Transverse colon (tissue), 4 donors: ENCODE data around the gene NUP85. TPM values are rescaled to one million over a fixed set of nuclear protein-coding genes. Genes with fewer than 3 reads are reported as not detected.
A peak's percentile ranks its signal among the peaks of the same experiment; 100 is the strongest.

Experiments
- DNase-seq: peaks from one replicate; pipeline ENCODE4 v3.0.0-alpha.2; 2019
- H3K27ac ChIP-seq, 4 donors: fragments of 200-600 bp; sonication (generic); 2 replicates each; pipeline ENCODE4 v1.5.1; 2016 to 2018; ENCODE audit warnings: inconsistent platforms in 4 of 4
- H3K27me3 ChIP-seq: fragments of 200-600 bp; sonication (generic); 2 replicates; pipeline ENCODE4 v1.5.1; 2017; ENCODE audit warnings: inconsistent platforms
- H3K36me3 ChIP-seq, 4 donors: fragments of 200-600 bp; sonication (generic); 2 replicates each; pipeline ENCODE4 v1.5.1; 2017 to 2019; ENCODE audit warnings: inconsistent platforms in 4 of 4
- H3K4me1 ChIP-seq, 4 donors: fragments of 200-600 bp; sonication (generic); 2 replicates each; pipeline ENCODE4 v1.5.1; 2017 to 2020; ENCODE audit warnings: inconsistent platforms in 4 of 4
- H3K4me3 ChIP-seq, 4 donors: fragments of 200-600 bp; sonication (generic); 1 replicate in 1 of 4; 2 replicates in 3 of 4; pipeline versions ENCODE4 v1.5.1 to v1.6.1; 2017 to 2019; ENCODE audit warnings: inconsistent platforms in 4 of 4
- H3K9me3 ChIP-seq, 2 donors: fragments of 200-600 bp; sonication (generic); 2 replicates each; pipeline ENCODE4 v1.5.1; 2017 to 2019; ENCODE audit warnings: inconsistent platforms in 2 of 2
- CTCF ChIP-seq, 5 experiments: fragments of 200-600 bp in 3 of 5; fragments of 450-650 bp in 2 of 5; sonication (generic) in 3 of 5; IDR thresholded peaks; 1 replicate in 2 of 5; 2 replicates in 3 of 5; pipeline ENCODE4 v1.5.1; 2016 to 2017; ENCODE audit warnings: antibody characterized with exemption in 5 of 5, inconsistent platforms in 3 of 5, mild to moderate bottlenecking in 2 of 5, moderate library complexity in 1 of 5
- EP300 ChIP-seq: sonication (generic); formaldehyde crosslinking; IDR thresholded peaks from one replicate; pipeline ENCODE4 v1.6.1; 2017; ENCODE audit warnings: antibody characterized with exemption, low read depth
- POLR2A ChIP-seq: fragments of 450-650 bp; IDR thresholded peaks from one replicate; pipeline ENCODE4 v1.6.1; 2016; ENCODE audit warnings: antibody characterized with exemption, mild to moderate bottlenecking, moderate library complexity
- POLR2AphosphoS5 ChIP-seq, 3 donors: sonication (generic); formaldehyde crosslinking; IDR thresholded peaks; one replicate each; pipeline ENCODE4 v1.6.1; 2016; ENCODE audit warnings: antibody characterized with exemption in 3 of 3
- WGBS, 2 donors: methylation state at CpG; one replicate each; pipeline ENCODE4 v1.1.5; 2018; ENCODE audit warnings: low coverage in 1 of 2; 5-methylcytosine and 5-hydroxymethylcytosine counted together
- in situ Hi-C, 4 donors: fragments of 200-750 bp; cut with MboI; loops; one replicate each; pipeline versions ENCODE4 v1.15.0 to v1.15.1; 2017; ENCODE audit warnings: low sequenced_read_pairs in 3 of 4, low pct_ligation_motif_present in 1 of 4, low pct_unique_long_range_greater_than_20kb in 1 of 4
- intact Hi-C: fragments of 100-400 bp; cut with DNase I; formaldehyde crosslinking; loops from one replicate; pipeline ENCODE4 v1.15.1; 2023; ENCODE audit warnings: low total_unique reads
- total RNA-seq, 4 donors: library from RNA; depleted of rRNA; stranded (reverse); fragments of >200 nt; gene quantifications; one replicate each; pipeline ENCODE4 v1.1.0, GENCODE V29; 2016

Gene NUP85
- total RNA-seq, 4 donors from 2014 or later, result 13.1 to 204 (median 31.8) TPM

- H3K27me3 ChIP-seq, result no peaks in the 10 kb centered on the region
- TF ChIP-seq POLR2A (no peak), EP300 (no peak), CTCF (IDR thresholded peaks at IDR 0.05) (no peak), POLR2AphosphoS5 (IDR thresholded peaks at IDR 0.05) (no peak)
- intact Hi-C loops (no loop called here), in situ Hi-C loops (no loop called here)
- H3K36me3 ChIP-seq, result peaks cover 0 to 66% (median 21%) of the 10 kb centered on the region in 4 donors
- H3K27ac ChIP-seq, result peak overlapping the region in 2 of 4 donors; percentile 7 to 12
- no peaks in the 10 kb centered on the region for H3K9me3 ChIP-seq
- H3K4me3 ChIP-seq, result no peak overlapping the region
- no peak for DNase-seq
- H3K4me1 ChIP-seq, result no peaks in the 10 kb centered on the region
- 73% methylated on average over 15 of the region's 15 CpGs; no CpG with 5 or more reads in 1 of the 2 donors for WGBS, 2 donors
These were observed 36.5 kb downstream of the NUP85 start for GRCh38 chr17:75241996-75242460.

GRCh38 chr17:75242461-75243042 is 37.1 kb downstream of the NUP85 start:
- DNase-seq, result peak; percentile 37
- TF ChIP-seq POLR2AphosphoS5 (IDR thresholded peaks at IDR 0.05) (peak in 1 of 3 donors; percentile 18), POLR2A (no peak)
- H3K27me3 ChIP-seq, result no peaks in the 10 kb centered on the region
- 40 to 68% methylated on average over 1 to 17 of the region's 17 CpGs for WGBS, 2 donors
- no peak overlapping the region for H3K4me3 ChIP-seq
- peak overlapping the region in 2 of 4 donors; percentile 12 to 34 for H3K27ac ChIP-seq
- in situ Hi-C loops, result no loop called here
- no peaks in the 10 kb centered on the region for H3K4me1 ChIP-seq
- peaks cover 0 to 66% (median 21%) of the 10 kb centered on the region in 4 donors for H3K36me3 ChIP-seq
- intact Hi-C loops, result no loop called here
- H3K9me3 ChIP-seq, result no peaks in the 10 kb centered on the region

- H3K9me3 ChIP-seq, result no peaks in the 10 kb centered on the region
- in situ Hi-C loops (no loop called here), intact Hi-C loops (no loop called here)
- WGBS, 2 donors, result 71 to 95% methylated on average over 5 to 22 of the region's 22 CpGs
- H3K36me3 ChIP-seq, result peaks cover 0 to 66% (median 21%) of the 10 kb centered on the region in 4 donors
- peak; percentile 52 for DNase-seq
- peak overlapping the region in 1 of 4 donors; percentile 51 for H3K27ac ChIP-seq
- no peak overlapping the region for H3K4me3 ChIP-seq
- H3K27me3 ChIP-seq, result no peaks in the 10 kb centered on the region
- H3K4me1 ChIP-seq, result no peaks in the 10 kb centered on the region
- no peak for TF ChIP-seq POLR2A
- TF ChIP-seq CTCF (IDR thresholded peaks at IDR 0.05), result no peak
- no peak for TF ChIP-seq POLR2AphosphoS5 (IDR thresholded peaks at IDR 0.05)
- TF ChIP-seq EP300, result no peak
These were observed 38.8 kb downstream of the NUP85 start for GRCh38 chr17:75244133-75244866.

GRCh38 chr17:75245011-75245410 is 39.5 kb downstream of the NUP85 start:
- in situ Hi-C loops (no loop called here), intact Hi-C loops (no loop called here)
- Histone ChIP-seq H3K4me3 (no peak overlapping the region), H3K27me3 (no peaks in the 10 kb centered on the region), H3K4me1 (peaks cover 0 to 6% (median 0%) of the 10 kb centered on the region in 4 donors), H3K9me3 (no peaks in the 10 kb centered on the region), H3K27ac (peak overlapping the region in 1 of 4 donors; percentile 51), H3K36me3 (peaks cover 0 to 61% (median 17%) of the 10 kb centered on the region in 4 donors)
- no peak for DNase-seq
- WGBS, 2 donors, result 89 to 90% methylated on average over 4 to 6 of the region's 6 CpGs
- TF ChIP-seq EP300 (no peak), CTCF (IDR thresholded peaks at IDR 0.05) (no peak), POLR2A (no peak), POLR2AphosphoS5 (IDR thresholded peaks at IDR 0.05) (no peak)
